SK-N-SH (cell line): Measurements from ENCODE around the gene MT1F.

Experiments used
- CHD2 ChIP-seq: fragments of 150-350 bp; IDR thresholded peaks from 2 replicates; pipeline ENCODE4 v1.6.1; 2018; ENCODE audit warnings: low read length; ENCODE audit not compliant: partially characterized antibody
- EP300 ChIP-seq, 2 experiments: IDR thresholded peaks; 2 replicates each; pipeline versions ENCODE4 v1.4.0 to v1.6.1; 2012; ENCODE audit warnings: borderline replicate concordance in 1 of 2, low read depth in 1 of 2, low read length in 1 of 2
- GATA2 ChIP-seq: sonication (generic); formaldehyde crosslinking; IDR thresholded peaks from 2 replicates; pipeline ENCODE4 v1.5.0; 2020; ENCODE audit warnings: mild to moderate bottlenecking, missing genetic modification reagents
- NFIC ChIP-seq: IDR thresholded peaks from 2 replicates; pipeline ENCODE4 v1.4.0; 2012; ENCODE audit warnings: borderline replicate concordance
- NRF1 ChIP-seq: IDR thresholded peaks from 2 replicates; pipeline ENCODE4 v1.6.1; 2012; ENCODE audit warnings: low read depth, mild to moderate bottlenecking, low read length
- POLR2AphosphoS5 ChIP-seq: IDR thresholded peaks from 2 replicates; pipeline ENCODE4 v1.6.1; 2012; ENCODE audit warnings: low read depth, low read length
- RAD21 ChIP-seq: IDR thresholded peaks from 2 replicates; pipeline ENCODE4 v1.6.1; 2012; ENCODE audit warnings: mild to moderate bottlenecking, low read length
- RCOR1 ChIP-seq: fragments of 150-350 bp; IDR thresholded peaks from 2 replicates; pipeline ENCODE4 v1.6.1; 2017; ENCODE audit warnings: antibody characterized with exemption, low read length
- TCF12 ChIP-seq: IDR thresholded peaks from 2 replicates; pipeline ENCODE4 v1.4.0; 2012
- TEAD4 ChIP-seq: IDR thresholded peaks from 2 replicates; pipeline ENCODE4 v1.4.0; 2012; ENCODE audit warnings: mild to moderate bottlenecking, borderline replicate concordance; ENCODE audit not compliant: insufficient read depth
- YY1 ChIP-seq: IDR thresholded peaks from 2 replicates; pipeline ENCODE4 v1.4.0; 2012; ENCODE audit warnings: low read depth, mild to moderate bottlenecking
- TF ChIP-seq, protein P1 (sequence below): fragments of 200-600 bp; sonication (generic); IDR thresholded peaks from 2 replicates; pipeline ENCODE4 v1.6.1; 2017; ENCODE audit warnings: antibody characterized with exemption, mild to moderate bottlenecking, moderate library complexity

DNA sequence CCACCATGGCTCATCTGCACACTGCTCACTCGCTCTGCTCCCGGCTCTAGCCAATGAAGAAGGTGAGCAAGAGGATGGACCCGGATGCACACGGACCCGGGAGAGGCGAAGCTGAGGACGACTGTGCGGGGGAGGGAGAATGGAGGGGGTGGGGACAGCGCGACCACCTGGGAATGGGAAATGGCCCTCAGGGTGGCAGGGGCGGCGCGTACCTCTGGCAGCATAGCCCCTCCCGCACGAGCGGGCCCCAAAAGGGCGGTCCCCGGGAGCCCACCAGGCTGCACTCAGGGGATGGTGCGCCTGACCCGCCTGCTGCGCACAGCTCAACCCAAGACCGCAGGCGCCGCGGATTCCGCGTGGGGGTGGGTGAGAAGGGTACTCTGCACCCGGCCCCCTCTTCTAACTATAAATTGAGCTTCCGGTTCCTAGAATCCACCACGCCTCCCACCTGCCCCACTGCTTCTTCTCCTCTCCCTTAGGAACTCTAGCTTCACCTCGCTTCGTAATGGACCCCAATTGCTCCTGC is 18.0 kb downstream of the MT1F start:
- TF ChIP-seq TCF12 (no peak), CHD2 (no peak), EP300 (IDR thresholded peaks at IDR 0.05; ENCODE audit: borderline replicate concordance in 1 of 2, low read depth in 1 of 2, low read length in 1 of 2) (no peak), YY1 (no peak), TEAD4 (no peak), POLR2AphosphoS5 (no peak), NRF1 (no peak), NFIC (no peak), RAD21 (no peak), RCOR1 (no peak), GATA2 (CRISPR knock-in tag) (no peak)
- TF ChIP-seq, protein P1, sequence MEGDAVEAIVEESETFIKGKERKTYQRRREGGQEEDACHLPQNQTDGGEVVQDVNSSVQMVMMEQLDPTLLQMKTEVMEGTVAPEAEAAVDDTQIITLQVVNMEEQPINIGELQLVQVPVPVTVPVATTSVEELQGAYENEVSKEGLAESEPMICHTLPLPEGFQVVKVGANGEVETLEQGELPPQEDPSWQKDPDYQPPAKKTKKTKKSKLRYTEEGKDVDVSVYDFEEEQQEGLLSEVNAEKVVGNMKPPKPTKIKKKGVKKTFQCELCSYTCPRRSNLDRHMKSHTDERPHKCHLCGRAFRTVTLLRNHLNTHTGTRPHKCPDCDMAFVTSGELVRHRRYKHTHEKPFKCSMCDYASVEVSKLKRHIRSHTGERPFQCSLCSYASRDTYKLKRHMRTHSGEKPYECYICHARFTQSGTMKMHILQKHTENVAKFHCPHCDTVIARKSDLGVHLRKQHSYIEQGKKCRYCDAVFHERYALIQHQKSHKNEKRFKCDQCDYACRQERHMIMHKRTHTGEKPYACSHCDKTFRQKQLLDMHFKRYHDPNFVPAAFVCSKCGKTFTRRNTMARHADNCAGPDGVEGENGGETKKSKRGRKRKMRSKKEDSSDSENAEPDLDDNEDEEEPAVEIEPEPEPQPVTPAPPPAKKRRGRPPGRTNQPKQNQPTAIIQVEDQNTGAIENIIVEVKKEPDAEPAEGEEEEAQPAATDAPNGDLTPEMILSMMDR, result no peak
